PFSK-1 (cell line): ENCODE data around the gene MEPCE.

Source experiments
- FOXP2 ChIP-seq: optimal IDR thresholded peaks from 2 replicates; pipeline ENCODE3; 2011; ENCODE audit warnings: borderline replicate concordance, control low read depth, inconsistent platforms; ENCODE audit not compliant: insufficient read depth; ENCODE audit errors: extremely low read length, extremely low read depth
- POLR2AphosphoS5 ChIP-seq: IDR thresholded peaks from 2 replicates; pipeline ENCODE4 v1.6.1; 2012; ENCODE audit warnings: low read depth, mild to moderate bottlenecking, control low read depth, low read length, moderate library complexity
- SIN3A ChIP-seq: IDR thresholded peaks from 2 replicates; pipeline ENCODE4 v1.6.1; 2012; ENCODE audit warnings: mild to moderate bottlenecking, low read length, moderate library complexity, borderline replicate concordance; ENCODE audit not compliant: insufficient read depth
- TAF1 ChIP-seq: IDR thresholded peaks from 2 replicates; pipeline ENCODE4 v1.6.1; 2012; ENCODE audit warnings: low read length, control low read depth, borderline replicate concordance; ENCODE audit not compliant: insufficient read depth
- TF ChIP-seq, protein P1 (sequence below), 2 experiments: IDR thresholded peaks; 2 replicates each; pipeline versions ENCODE4 v1.6.1 to v1.8.0; 2011 to 2012; ENCODE audit warnings: low read depth in 2 of 2, low read length in 2 of 2, control low read depth in 1 of 2, inconsistent platforms in 1 of 2, mild to moderate bottlenecking in 1 of 2, moderate library complexity in 1 of 2; ENCODE audit not compliant: insufficient read depth in 1 of 2

MEPCE gene

DNA sequence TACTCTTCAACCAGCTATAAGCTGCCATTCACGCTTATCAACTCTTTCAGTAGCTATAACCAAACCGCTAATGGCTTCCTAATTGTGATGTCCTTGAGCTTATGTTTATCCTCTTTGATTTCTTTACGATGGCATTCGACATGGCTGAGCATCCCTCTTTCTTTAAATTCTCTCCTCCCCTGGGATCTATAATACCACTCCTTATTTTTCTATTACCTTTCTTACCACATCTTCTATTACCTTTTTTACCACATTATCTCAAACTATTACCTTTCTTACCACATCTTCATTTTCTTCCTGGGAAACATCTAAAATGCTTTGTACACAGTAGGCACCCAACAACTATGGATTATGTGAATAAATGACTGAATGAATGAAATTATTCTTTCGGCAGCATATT is 14.2 kb upstream of the MEPCE start:
- no peak for TF ChIP-seq POLR2AphosphoS5
- TF ChIP-seq TAF1, result no peak
- no peak for TF ChIP-seq SIN3A

DNA sequence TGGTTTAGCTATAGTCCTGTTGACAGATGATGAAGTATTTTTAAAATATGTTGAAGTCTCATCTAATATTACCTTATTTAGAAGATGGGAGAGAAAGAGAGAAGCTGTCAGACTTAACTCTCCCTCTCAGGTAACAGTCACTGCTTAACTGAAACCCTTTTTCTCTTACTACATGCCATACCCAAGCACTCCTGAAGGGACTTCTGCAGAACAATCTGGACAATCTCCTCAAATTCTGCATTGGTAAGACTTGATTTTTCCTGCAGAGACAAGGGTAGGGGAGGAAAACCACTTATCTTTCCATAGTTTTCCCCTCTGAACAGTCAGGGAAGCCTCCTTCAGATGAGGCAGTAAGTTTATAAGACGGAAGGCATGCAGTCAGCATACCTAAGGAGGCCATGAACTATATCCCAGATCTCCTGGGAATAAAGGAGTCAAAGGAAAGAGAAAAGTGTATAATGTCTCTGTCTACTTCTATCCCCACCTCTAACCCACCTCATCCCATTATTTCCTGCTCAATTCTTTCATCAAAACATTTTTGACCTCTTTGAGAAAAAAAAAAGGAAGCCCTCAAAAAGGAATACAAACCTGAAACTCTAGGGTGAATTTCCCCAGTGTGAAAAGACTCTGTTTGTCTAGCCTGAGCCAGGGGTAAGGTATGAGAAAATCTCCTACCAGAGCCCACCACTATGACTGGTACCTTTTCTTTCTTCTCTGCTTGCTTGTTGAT is 10.5 kb upstream of the MEPCE start:
- no peak for TF ChIP-seq SIN3A
- no peak for TF ChIP-seq POLR2AphosphoS5
- no peak for TF ChIP-seq TAF1
- TF ChIP-seq, protein P1, sequence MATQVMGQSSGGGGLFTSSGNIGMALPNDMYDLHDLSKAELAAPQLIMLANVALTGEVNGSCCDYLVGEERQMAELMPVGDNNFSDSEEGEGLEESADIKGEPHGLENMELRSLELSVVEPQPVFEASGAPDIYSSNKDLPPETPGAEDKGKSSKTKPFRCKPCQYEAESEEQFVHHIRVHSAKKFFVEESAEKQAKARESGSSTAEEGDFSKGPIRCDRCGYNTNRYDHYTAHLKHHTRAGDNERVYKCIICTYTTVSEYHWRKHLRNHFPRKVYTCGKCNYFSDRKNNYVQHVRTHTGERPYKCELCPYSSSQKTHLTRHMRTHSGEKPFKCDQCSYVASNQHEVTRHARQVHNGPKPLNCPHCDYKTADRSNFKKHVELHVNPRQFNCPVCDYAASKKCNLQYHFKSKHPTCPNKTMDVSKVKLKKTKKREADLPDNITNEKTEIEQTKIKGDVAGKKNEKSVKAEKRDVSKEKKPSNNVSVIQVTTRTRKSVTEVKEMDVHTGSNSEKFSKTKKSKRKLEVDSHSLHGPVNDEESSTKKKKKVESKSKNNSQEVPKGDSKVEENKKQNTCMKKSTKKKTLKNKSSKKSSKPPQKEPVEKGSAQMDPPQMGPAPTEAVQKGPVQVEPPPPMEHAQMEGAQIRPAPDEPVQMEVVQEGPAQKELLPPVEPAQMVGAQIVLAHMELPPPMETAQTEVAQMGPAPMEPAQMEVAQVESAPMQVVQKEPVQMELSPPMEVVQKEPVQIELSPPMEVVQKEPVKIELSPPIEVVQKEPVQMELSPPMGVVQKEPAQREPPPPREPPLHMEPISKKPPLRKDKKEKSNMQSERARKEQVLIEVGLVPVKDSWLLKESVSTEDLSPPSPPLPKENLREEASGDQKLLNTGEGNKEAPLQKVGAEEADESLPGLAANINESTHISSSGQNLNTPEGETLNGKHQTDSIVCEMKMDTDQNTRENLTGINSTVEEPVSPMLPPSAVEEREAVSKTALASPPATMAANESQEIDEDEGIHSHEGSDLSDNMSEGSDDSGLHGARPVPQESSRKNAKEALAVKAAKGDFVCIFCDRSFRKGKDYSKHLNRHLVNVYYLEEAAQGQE (IDR thresholded peaks at IDR 0.05; ENCODE audit: insufficient read depth in 1 of 2, low read depth in 2 of 2, low read length in 2 of 2), result no peak
- TF ChIP-seq FOXP2, result no peak

DNA sequence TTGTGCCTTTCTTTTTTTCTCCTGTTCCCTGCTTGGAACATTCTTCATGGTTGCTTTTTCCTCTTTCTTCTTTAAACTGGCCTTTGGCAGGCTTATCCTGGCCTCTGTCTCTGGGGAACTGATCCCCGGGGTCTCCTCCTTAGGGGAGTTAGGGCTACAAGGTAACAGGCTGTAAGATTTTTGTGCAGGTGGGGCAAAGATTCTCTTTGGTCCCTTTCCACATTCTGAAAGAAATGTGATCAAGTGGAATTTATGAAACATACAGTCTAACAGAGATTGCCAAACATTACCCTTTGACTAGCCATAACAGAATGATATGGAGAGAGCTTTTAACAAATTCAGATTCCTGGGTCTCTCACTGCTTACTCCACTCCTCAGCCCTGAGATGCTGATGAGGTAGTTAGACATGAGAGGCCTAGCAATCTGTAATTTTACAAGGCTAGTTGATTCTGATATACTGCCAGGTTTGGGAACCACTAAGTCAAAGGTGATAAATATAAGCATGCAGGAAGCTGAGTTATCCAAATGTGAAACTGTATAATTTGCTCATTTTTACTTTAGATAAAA is 9.9 kb upstream of the MEPCE start:
- TF ChIP-seq FOXP2 (no peak), POLR2AphosphoS5 (no peak), SIN3A (no peak), TAF1 (no peak)
- TF ChIP-seq, protein P1 (IDR thresholded peaks at IDR 0.05; ENCODE audit: insufficient read depth in 1 of 2, low read depth in 2 of 2, low read length in 2 of 2), result no peak

DNA sequence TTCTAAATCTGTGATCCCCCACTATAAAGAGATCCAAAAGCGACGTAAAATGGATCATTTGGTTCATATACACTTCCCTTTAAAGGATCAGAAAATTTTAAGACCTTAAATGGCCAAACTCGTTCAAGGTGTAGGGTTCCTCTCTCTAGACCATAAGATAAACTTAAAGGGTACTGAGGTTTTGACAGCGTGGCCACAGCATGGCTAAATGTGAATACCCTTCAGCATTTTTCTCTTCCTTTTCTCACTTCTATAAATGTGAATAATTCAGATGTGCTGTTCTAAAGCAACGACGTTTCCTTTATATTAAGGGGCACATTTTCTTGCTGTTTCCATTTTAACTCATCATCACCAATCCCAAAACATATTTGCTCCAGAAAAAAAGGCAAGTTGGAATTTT is 6.3 kb upstream of the MEPCE start:
- TF ChIP-seq FOXP2, result no peak
- TF ChIP-seq, protein P1 (IDR thresholded peaks at IDR 0.05; ENCODE audit: insufficient read depth in 1 of 2, low read depth in 2 of 2, low read length in 2 of 2), result no peak
- no peak for TF ChIP-seq SIN3A
- no peak for TF ChIP-seq POLR2AphosphoS5
- TF ChIP-seq TAF1, result no peak

DNA sequence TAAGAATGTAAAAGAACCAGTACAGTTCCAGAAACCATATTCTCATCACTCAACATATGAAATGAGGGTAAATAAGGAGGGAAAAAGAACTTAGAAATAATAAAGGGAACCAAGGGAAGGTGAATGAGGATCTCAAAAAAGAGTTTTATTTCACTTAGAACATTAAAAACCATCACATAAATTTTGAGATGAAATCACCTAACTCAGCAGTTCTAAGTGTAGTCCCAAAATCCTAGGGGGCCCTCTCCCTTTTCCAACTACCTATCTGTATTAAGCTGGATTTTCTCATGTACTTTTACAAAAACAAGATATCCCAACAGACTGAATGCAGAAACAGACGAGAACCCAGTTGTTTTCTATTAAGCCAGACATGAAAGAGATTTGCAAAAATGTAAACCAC is 4.3 kb upstream of the MEPCE start:
- no peak for TF ChIP-seq POLR2AphosphoS5
- TF ChIP-seq FOXP2, result no peak
- TF ChIP-seq, protein P1 (IDR thresholded peaks at IDR 0.05; ENCODE audit: insufficient read depth in 1 of 2, low read depth in 2 of 2, low read length in 2 of 2), result no peak
- TF ChIP-seq SIN3A, result no peak
- no peak for TF ChIP-seq TAF1
